GM12878 (cell line): ENCODE data around the gene REST. TPM values are rescaled to one million over a fixed set of nuclear protein-coding genes. Genes with fewer than 3 reads are reported as not detected.

Experiments
- ATAC-seq: fragments of 200-7000 bp; cut with Tn5 transposase; 3 replicates; pipeline ENCODE4 v1.9.1; 2020; ENCODE audit warnings: mild to moderate bottlenecking, moderate library complexity
- BruUV-seq: library from RNA; stranded (reverse); fragments of 400-500 nt; replicated peaks from 2 replicates; lab custom pipeline; 2021; lab: Mats Ljungman, UMichigan
- CTCF ChIA-PET: fragments of 300-600 bp; sonication (Branson Sonifier 250); formaldehyde crosslinking; extraction: SDS; loops from one replicate; lab custom pipeline; 2021; ENCODE audit warnings: inconsistent platforms; lab: Yijun Ruan, JAX
- POLR2A ChIA-PET: fragments of 350-600 bp; formaldehyde crosslinking; extraction: SDS; loops from one replicate; lab custom pipeline; 2021; ENCODE audit warnings: inconsistent platforms; lab: Charles Lee
- RAD21 ChIA-PET: fragments of 300-600 bp; sonication (Branson Sonifier 250); formaldehyde crosslinking; loops from one replicate; lab custom pipeline; 2023; ENCODE audit warnings: antibody characterized with exemption; ENCODE audit not compliant: unreplicated experiment; lab: Charles Lee
- SMC1A ChIA-PET: fragments of 300-600 bp; sonication (Branson Sonifier 250); formaldehyde crosslinking; loops from one replicate; lab custom pipeline; 2023; ENCODE audit not compliant: unreplicated experiment, uncharacterized antibody; lab: Charles Lee
- DNase-seq: peaks from one replicate; pipeline ENCODE4 v3.0.0-alpha.2; 2011; ENCODE audit warnings: low read depth, low spot score
- FAIRE-seq: peaks from 3 replicates; lab custom pipeline; 2011; peaks lifted over from hg19 to GRCh38; lab: Jason Lieb, UNC
- H2AFZ ChIP-seq: 2 replicates; pipeline ENCODE4 v1.6.0; 2011; ENCODE audit warnings: low read depth, low read length, control low read depth; ENCODE audit not compliant: control insufficient read depth
- H3K27ac ChIP-seq: 2 replicates; pipeline ENCODE4 v1.5.1; 2011; ENCODE audit warnings: control low read depth; ENCODE audit not compliant: control insufficient read depth, insufficient read depth
- H3K27me3 ChIP-seq, 2 experiments: replicated peaks in 1 of 2; 2 replicates each; pipeline versions ENCODE4 v1.6.0 to v1.6.1; 2011; ENCODE audit warnings: low read length in 1 of 2; ENCODE audit not compliant: control insufficient read depth in 2 of 2, insufficient read depth in 2 of 2
- H3K36me3 ChIP-seq, 2 experiments: 2 replicates each; pipeline ENCODE4 v1.5.1; 2011; ENCODE audit warnings: low read length in 1 of 2; ENCODE audit not compliant: control insufficient read depth in 2 of 2, insufficient read depth in 2 of 2
- H3K4me1 ChIP-seq: 2 replicates; pipeline ENCODE4 v1.6.1; 2011; ENCODE audit warnings: mild to moderate bottlenecking, low read length, moderate library complexity, mixed read lengths; ENCODE audit not compliant: control insufficient read depth, insufficient read depth
- H3K4me2 ChIP-seq: 2 replicates; pipeline ENCODE4 v1.6.0; 2011; ENCODE audit warnings: control low read depth; ENCODE audit not compliant: control insufficient read depth, insufficient read depth
- H3K4me3 ChIP-seq: fragments of 200-600 bp; sonication (generic); 2 replicates; pipeline ENCODE4 v1.5.1; 2016
- H3K79me2 ChIP-seq: 2 replicates; pipeline ENCODE4 v1.6.0; 2011; ENCODE audit warnings: low read length; ENCODE audit not compliant: control insufficient read depth, insufficient read depth
- H3K9ac ChIP-seq: 2 replicates; pipeline ENCODE4 v1.8.0; 2011; ENCODE audit warnings: low read length, control low read depth, mixed read lengths; ENCODE audit not compliant: control insufficient read depth, insufficient read depth
- H3K9me3 ChIP-seq: replicated peaks from 3 replicates; pipeline ENCODE4 v1.5.1; 2011; ENCODE audit warnings: mild to moderate bottlenecking, low read length; ENCODE audit not compliant: control insufficient read depth, insufficient read depth
- H4K20me1 ChIP-seq: 2 replicates; pipeline ENCODE4 v1.6.0; 2011; ENCODE audit not compliant: control insufficient read depth, insufficient read depth
- ATF7 ChIP-seq: fragments of 450-650 bp; IDR thresholded peaks from 2 replicates; pipeline ENCODE4 v1.6.1; 2016; ENCODE audit warnings: low read depth, mild to moderate bottlenecking
- BHLHE40 ChIP-seq, 2 experiments: fragments of 450-650 bp in 1 of 2; IDR thresholded peaks; 2 replicates each; pipeline ENCODE4 v1.6.1; 2011 to 2017; ENCODE audit warnings: low read depth in 2 of 2, borderline replicate concordance in 1 of 2, improper control_type of control experiment in 1 of 2, low read length in 1 of 2, mild to moderate bottlenecking in 1 of 2
- CREM ChIP-seq: IDR thresholded peaks from 2 replicates; pipeline ENCODE4 v1.6.1; 2014; ENCODE audit warnings: antibody characterized with exemption, low read depth
- EED ChIP-seq: sonication (generic); IDR thresholded peaks from 2 replicates; pipeline ENCODE4 v1.6.1; 2016; ENCODE audit warnings: antibody characterized with exemption, low read depth
- FOS ChIP-seq: IDR thresholded peaks from 3 replicates; pipeline ENCODE4 v1.6.1; 2011; ENCODE audit warnings: borderline replicate concordance; ENCODE audit not compliant: insufficient read length; ENCODE audit errors: extremely low read depth
- HCFC1 ChIP-seq: fragments of 150-350 bp; IDR thresholded peaks from 2 replicates; pipeline ENCODE4 v1.6.1; 2014; ENCODE audit warnings: low read length
- HDGF ChIP-seq: fragments of 450-650 bp; IDR thresholded peaks from 2 replicates; pipeline ENCODE4 v1.6.1; 2016; ENCODE audit warnings: antibody characterized with exemption
- MTA3 ChIP-seq: IDR thresholded peaks from 2 replicates; pipeline ENCODE4 v1.6.1; 2012; ENCODE audit warnings: low read length, inconsistent platforms, borderline replicate concordance
- PAX5 ChIP-seq: IDR thresholded peaks from 2 replicates; pipeline ENCODE4 v1.6.1; 2011; ENCODE audit warnings: low read depth, low read length, borderline replicate concordance
- RCOR1 ChIP-seq: conservative IDR thresholded peaks from 2 replicates; pipeline ENCODE4 v1.6.1; 2012; ENCODE audit warnings: low read depth, low read length, improper control_type of control experiment
- YY1 ChIP-seq: IDR thresholded peaks from 2 replicates; pipeline ENCODE4 v1.6.1; 2011; ENCODE audit warnings: low read depth, mild to moderate bottlenecking, low read length
- ZNF207 ChIP-seq: fragments of 450-650 bp; IDR thresholded peaks from 2 replicates; pipeline ENCODE4 v1.6.1; 2014; ENCODE audit warnings: antibody characterized with exemption, mild to moderate bottlenecking, borderline replicate concordance
- WGBS: methylation state at CpG from one replicate; pipeline ENCODE4 v1.1.6; 2016; ENCODE audit warnings: low lambda C conversion rate; ENCODE audit not compliant: insufficient replicate concordance, insufficient coverage; ENCODE audit errors: missing lambda C conversion rate; 5-methylcytosine and 5-hydroxymethylcytosine counted together
- in situ Hi-C: fragments of 300-500 bp; cut with MboI; formaldehyde crosslinking; loops from 9 replicates; pipeline ENCODE4 v1.14.3; 2018; ENCODE audit warnings: mixed read lengths
- intact Hi-C: fragments of 100-400 bp; cut with micrococcal nuclease; formaldehyde crosslinking; loops from one replicate; pipeline ENCODE4 v1.14.2; 2022; ENCODE audit not compliant: unreplicated experiment
- polyA plus RNA-seq, 11 experiments: library from polyadenylated mRNA; depleted of rRNA in 4 of 11; unstranded in 6 of 11; stranded (reverse) in 5 of 11; fragments of >200 nt; fragmentation: Nextera tagmentation in 4 of 11; fragmentation: Illumina TruSeq in 1 of 11; extraction: Ambion mirVana in 4 of 11; extraction: Trizol in 1 of 11; gene quantifications; 1 replicate in 1 of 11; 2 replicates in 10 of 11; pipeline versions ENCODE4 v1.2.1 to v1.2.3, GENCODE V29; 2011 to 2016; ENCODE audit warnings: inconsistent platforms in 2 of 11, missing spikeins in 2 of 11, low read depth in 1 of 11
- small RNA-seq: library from RNA; depleted of rRNA; stranded (forward); fragments of <200 nt; gene quantifications from one replicate; pipeline ENCODE3, GENCODE V24; 2014
- total RNA-seq, 4 experiments: library from RNA; depleted of rRNA in 3 of 4; stranded (reverse); fragments of >200 nt in 3 of 4; fragmentation: Illumina TruSeq in 1 of 4; extraction: Trizol in 1 of 4; gene quantifications; 2 replicates each; pipeline versions ENCODE4 v1.2.1 to v1.2.3, GENCODE V29; 2013 to 2021

REST gene
- total and polyA plus RNA-seq, 10 of the 15 experiments (the other 5 are each of a cell fraction or from before 2014, with no cell fraction given) = 3.7 to 36.3 (median 20.4) TPM

GRCh38 chr4:57013543-57014120 lies 105.9 kb downstream of the REST start:
- in situ Hi-C loops (no loop called here), intact Hi-C loops (no loop called here)
- Histone ChIP-seq H3K79me2 (no peaks in the 10 kb centered on the region), H2AFZ (no peak overlapping the region), H3K9me3 (no peaks in the 10 kb centered on the region), H3K9ac (no peak overlapping the region), H4K20me1 (no peaks in the 10 kb centered on the region; the same call in 1 of the 2 replicates), H3K27me3 (no peaks in the 10 kb centered on the region), H3K4me2 (no peak overlapping the region), H3K4me3 (no peak overlapping the region), H3K27ac (no peak overlapping the region), H3K36me3 (peaks cover 3 to 33% of the 10 kb centered on the region in 2 experiments), H3K4me1 (no peaks in the 10 kb centered on the region)
- CTCF ChIA-PET = interaction anchor here (0.6 kb wide), 1 partner anchor 37 kb away, joined by 3 read pairs; no protein-coding TSS in a partner anchor
- BruUV-seq = no TSS peak
- RAD21 ChIA-PET = no interaction called here
- POLR2A ChIA-PET = no interaction called here
- SMC1A ChIA-PET = no interaction called here
- DNase-seq (no peak), ATAC-seq (no peak), FAIRE-seq (no peak)
- WGBS = 85% methylated on average over 4 of the region's 4 CpGs
- no peak for TF ChIP-seq HCFC1
- TF ChIP-seq HDGF = no peak
- no peak for TF ChIP-seq BHLHE40 (IDR thresholded peaks at IDR 0.05; ENCODE audit: borderline replicate concordance in 1 of 2, low read depth in 2 of 2, low read length in 1 of 2)
- TF ChIP-seq EED = no peak
- TF ChIP-seq CREM = no peak
- TF ChIP-seq ZNF207 = no peak
- no peak for TF ChIP-seq ATF7
- TF ChIP-seq RCOR1 = no peak
- no peak for TF ChIP-seq MTA3
- TF ChIP-seq YY1 = no peak
- TF ChIP-seq FOS = no peak
- TF ChIP-seq PAX5 = no peak

Small RNA genes within 50 kb of the gene (small RNA-seq; reads per million reads assigned to genes)
- gene RNU6-998P = not detected

Other genes starting within 250 kb of the REST start
- gene HOPX, start 226.6 kb upstream of the REST start, total RNA-seq (2014; rRNA removed) = 0.11 and 0.44 TPM in 2 replicates
- gene HOPX, start 226.6 kb upstream of the REST start, total RNA-seq (2014; rRNA removed; fragmentation: Illumina TruSeq; extraction: Trizol) = 0.28 TPM in 1 of 2 replicates, not detected in the other
- gene HOPX, start 226.6 kb upstream of the REST start, total RNA-seq (2021) = 0.38 and 0.58 TPM in 2 replicates
- gene HOPX, start 226.6 kb upstream of the REST start, polyA plus RNA-seq (2011; rRNA removed) = 0.11 and 0.20 TPM in 2 replicates
- 0.25 and 0.74 TPM in 2 replicates for gene HOPX, start 226.6 kb upstream of the REST start, polyA plus RNA-seq (2014; fragmentation: Illumina TruSeq; extraction: Trizol)
- under 1 TPM; 0.22 to 0.40 TPM for gene HOPX, start 226.6 kb upstream of the REST start, polyA plus RNA-seq (2014; fragmentation: Nextera tagmentation; extraction: Ambion mirVana)
- gene HOPX, start 226.6 kb upstream of the REST start, polyA plus RNA-seq (2014; rRNA removed) = 0.42 TPM in 1 of 2 replicates, not detected in the other
- gene HOPX, start 226.6 kb upstream of the REST start, polyA plus RNA-seq (2016; fragmentation: Nextera tagmentation; extraction: Ambion mirVana) = not detected
- gene SPINK2, start 86.2 kb upstream of the REST start, total RNA-seq (2014; rRNA removed) = 0.27 and 0.40 TPM in 2 replicates
- gene SPINK2, start 86.2 kb upstream of the REST start, total RNA-seq (2014; rRNA removed; fragmentation: Illumina TruSeq; extraction: Trizol) = 0.27 and 0.60 TPM in 2 replicates
- gene SPINK2, start 86.2 kb upstream of the REST start, total RNA-seq (2021) = not detected in 2 replicates
- 0.61 and 0.73 TPM in 2 replicates for gene SPINK2, start 86.2 kb upstream of the REST start, polyA plus RNA-seq (2011; rRNA removed)
- 0.13 and 2.4 TPM in 2 replicates for gene SPINK2, start 86.2 kb upstream of the REST start, polyA plus RNA-seq (2014; fragmentation: Illumina TruSeq; extraction: Trizol)
- gene SPINK2, start 86.2 kb upstream of the REST start, polyA plus RNA-seq (2014; fragmentation: Nextera tagmentation; extraction: Ambion mirVana) = 1 to 10 TPM in 1 of 2 experiments, under 1 TPM in 1; 0.61 to 1.0 TPM
- 0.30 and 0.49 TPM in 2 replicates for gene SPINK2, start 86.2 kb upstream of the REST start, polyA plus RNA-seq (2014; rRNA removed)
- under 1 TPM; 0.66 to 0.88 TPM for gene SPINK2, start 86.2 kb upstream of the REST start, polyA plus RNA-seq (2016; fragmentation: Nextera tagmentation; extraction: Ambion mirVana)
- gene NOA1, start 69.7 kb downstream of the REST start, total RNA-seq (2014; rRNA removed) = 29.0 and 31.9 TPM in 2 replicates
- gene NOA1, start 69.7 kb downstream of the REST start, total RNA-seq (2014; rRNA removed; fragmentation: Illumina TruSeq; extraction: Trizol) = 15.1 and 16.0 TPM in 2 replicates
- 31.6 and 34.0 TPM in 2 replicates for gene NOA1, start 69.7 kb downstream of the REST start, total RNA-seq (2021)
- 26.8 and 29.6 TPM in 2 replicates for gene NOA1, start 69.7 kb downstream of the REST start, polyA plus RNA-seq (2011; rRNA removed)
- 18.6 and 20.0 TPM in 2 replicates for gene NOA1, start 69.7 kb downstream of the REST start, polyA plus RNA-seq (2014; fragmentation: Illumina TruSeq; extraction: Trizol)
- gene NOA1, start 69.7 kb downstream of the REST start, polyA plus RNA-seq (2014; fragmentation: Nextera tagmentation; extraction: Ambion mirVana) = 1 to 10 TPM; 3.2 to 8.3 TPM
- 28.5 and 31.5 TPM in 2 replicates for gene NOA1, start 69.7 kb downstream of the REST start, polyA plus RNA-seq (2014; rRNA removed)
- 10 to 100 TPM; 16.4 to 16.5 TPM for gene NOA1, start 69.7 kb downstream of the REST start, polyA plus RNA-seq (2016; fragmentation: Nextera tagmentation; extraction: Ambion mirVana)
- 85.9 and 109 TPM in 2 replicates for gene POLR2B, start 71.0 kb downstream of the REST start, total RNA-seq (2014; rRNA removed)
- 117 and 120 TPM in 2 replicates for gene POLR2B, start 71.0 kb downstream of the REST start, total RNA-seq (2014; rRNA removed; fragmentation: Illumina TruSeq; extraction: Trizol)
- 101 and 103 TPM in 2 replicates for gene POLR2B, start 71.0 kb downstream of the REST start, total RNA-seq (2021)
- 183 and 225 TPM in 2 replicates for gene POLR2B, start 71.0 kb downstream of the REST start, polyA plus RNA-seq (2011; rRNA removed)
- gene POLR2B, start 71.0 kb downstream of the REST start, polyA plus RNA-seq (2014; fragmentation: Illumina TruSeq; extraction: Trizol) = 113 and 144 TPM in 2 replicates
- 10 to 100 TPM; 46.0 to 60.9 TPM for gene POLR2B, start 71.0 kb downstream of the REST start, polyA plus RNA-seq (2014; fragmentation: Nextera tagmentation; extraction: Ambion mirVana)
- gene POLR2B, start 71.0 kb downstream of the REST start, polyA plus RNA-seq (2014; rRNA removed) = 85.2 and 110 TPM in 2 replicates
- gene POLR2B, start 71.0 kb downstream of the REST start, polyA plus RNA-seq (2016; fragmentation: Nextera tagmentation; extraction: Ambion mirVana) = 10 to 100 TPM; 89.3 to 95.2 TPM
- not detected in 2 replicates for gene IGFBP7, start 202.5 kb downstream of the REST start, total RNA-seq (2014; rRNA removed)
- not detected in 2 replicates for gene IGFBP7, start 202.5 kb downstream of the REST start, total RNA-seq (2014; rRNA removed; fragmentation: Illumina TruSeq; extraction: Trizol)
- gene IGFBP7, start 202.5 kb downstream of the REST start, total RNA-seq (2021) = 0.64 and 0.69 TPM in 2 replicates
- gene IGFBP7, start 202.5 kb downstream of the REST start, polyA plus RNA-seq (2011; rRNA removed) = not detected in 2 replicates
- not detected in 2 replicates for gene IGFBP7, start 202.5 kb downstream of the REST start, polyA plus RNA-seq (2014; fragmentation: Illumina TruSeq; extraction: Trizol)
- gene IGFBP7, start 202.5 kb downstream of the REST start, polyA plus RNA-seq (2014; fragmentation: Nextera tagmentation; extraction: Ambion mirVana) = 1 to 10 TPM; 1.6 to 1.9 TPM
- not detected in 2 replicates for gene IGFBP7, start 202.5 kb downstream of the REST start, polyA plus RNA-seq (2014; rRNA removed)
- 1 to 10 TPM in 1 of 2 experiments, under 1 TPM in 1; 0.84 to 1.4 TPM for gene IGFBP7, start 202.5 kb downstream of the REST start, polyA plus RNA-seq (2016; fragmentation: Nextera tagmentation; extraction: Ambion mirVana)